Measurements from ENCODE around the gene CCKAR.

Gene CCKAR

GRCh38 chr4:26471890-26472289, 18.4 kb downstream of the CCKAR start:
- TF ChIP-seq CTCF (IDR thresholded peaks at IDR 0.05; ENCODE audit: insufficient read depth, low read depth, low read length, missing control alignments): no peak
- no peak overlapping the region for H3K4me3 ChIP-seq (ENCODE audit: low read depth, low read length)
- DNase-seq (ENCODE audit: low read depth): no peak

GRCh38 chr4:26468977-26469376, 21.3 kb downstream of the CCKAR start:
- TF ChIP-seq CTCF (IDR thresholded peaks at IDR 0.05; ENCODE audit: insufficient read depth, low read depth, low read length, missing control alignments): no peak
- no peak overlapping the region for H3K4me3 ChIP-seq (ENCODE audit: low read depth, low read length)
- DNase-seq (ENCODE audit: low read depth): no peak

GRCh38 chr4:26468283-26468949, 21.9 kb downstream of the CCKAR start:
- TF ChIP-seq CTCF (IDR thresholded peaks at IDR 0.05; ENCODE audit: insufficient read depth, low read depth, low read length, missing control alignments): no peak
- no peak overlapping the region for H3K4me3 ChIP-seq (ENCODE audit: low read depth, low read length)
- no peak for DNase-seq (ENCODE audit: low read depth)

- no peak for TF ChIP-seq CTCF (IDR thresholded peaks at IDR 0.05; ENCODE audit: insufficient read depth, low read depth, low read length, missing control alignments)
- H3K4me3 ChIP-seq (ENCODE audit: low read depth, low read length): no peak overlapping the region
- no peak for DNase-seq (ENCODE audit: low read depth)
Measured at GRCh38 chr4:26467724-26468123, 22.6 kb downstream of the CCKAR start.

- DNase-seq (ENCODE audit: low read depth): no peak
- no peak overlapping the region for H3K4me3 ChIP-seq (ENCODE audit: low read depth, low read length)
- no peak for TF ChIP-seq CTCF (IDR thresholded peaks at IDR 0.05; ENCODE audit: insufficient read depth, low read depth, low read length, missing control alignments)
Measured at GRCh38 chr4:26466578-26467270, 23.6 kb downstream of the CCKAR start.

GRCh38 chr4:26464420-26465095, 25.7 kb downstream of the CCKAR start:
- no peak for TF ChIP-seq CTCF (IDR thresholded peaks at IDR 0.05; ENCODE audit: insufficient read depth, low read depth, low read length, missing control alignments)
- H3K4me3 ChIP-seq (ENCODE audit: low read depth, low read length): no peak overlapping the region
- no peak for DNase-seq (ENCODE audit: low read depth)
